ENCODE data around the gene PBX1.

Gene PBX1

DNA sequence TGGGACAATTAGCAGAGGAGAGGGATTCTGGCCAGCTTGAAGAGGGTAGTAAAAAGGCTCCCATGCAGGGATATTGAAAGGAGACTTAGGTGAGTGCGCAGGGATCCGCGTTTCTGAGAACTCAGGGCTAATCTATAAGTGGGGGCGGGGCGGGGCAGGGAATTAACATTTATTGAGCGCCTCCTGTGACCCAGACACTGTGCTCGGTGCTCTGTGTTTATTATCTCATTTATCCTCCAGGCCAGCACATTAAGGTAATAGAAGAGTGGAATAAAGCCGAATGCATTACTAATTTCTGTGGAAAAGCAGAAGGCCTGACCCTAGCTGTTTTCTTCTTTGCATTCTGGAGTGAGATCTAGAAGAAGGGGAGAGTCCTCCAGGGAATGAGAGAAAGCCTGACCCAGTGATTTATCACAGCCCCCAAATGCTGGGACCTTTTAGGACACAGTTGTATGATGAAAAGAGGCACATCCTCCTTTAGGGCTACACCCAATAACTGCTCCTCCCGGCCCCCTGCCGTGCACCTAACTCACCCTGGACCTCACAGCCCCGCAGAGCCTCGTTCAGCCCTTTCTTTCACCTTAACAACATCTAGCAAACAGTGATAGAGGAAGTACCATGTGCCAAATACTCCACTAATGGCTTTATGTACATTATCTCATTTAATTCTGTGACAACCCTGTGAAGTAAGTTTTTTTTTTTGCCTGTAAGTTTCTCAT, 317.6 kb downstream of the PBX1 start:
- DNase-seq = no peak

DNA sequence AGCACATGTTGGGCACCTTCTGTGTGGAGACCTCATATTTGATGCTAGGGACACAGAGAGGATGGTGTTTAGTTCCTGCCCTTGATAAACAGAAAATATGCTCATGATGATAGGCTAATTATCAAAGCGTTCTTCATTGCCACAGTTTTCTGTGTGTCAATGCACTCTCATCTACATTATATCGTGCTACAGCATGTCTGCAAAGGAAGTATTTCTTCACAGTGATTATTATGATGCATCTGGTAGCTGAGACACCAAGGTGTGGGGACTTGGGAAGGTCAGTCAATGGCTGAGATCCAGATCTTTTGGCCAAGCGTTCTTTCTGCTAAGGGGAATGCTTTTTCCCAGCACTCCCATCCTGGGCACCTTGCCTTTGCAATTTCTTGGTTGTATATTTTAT, 321.2 kb downstream of the PBX1 start:
- no peak for DNase-seq

DNA sequence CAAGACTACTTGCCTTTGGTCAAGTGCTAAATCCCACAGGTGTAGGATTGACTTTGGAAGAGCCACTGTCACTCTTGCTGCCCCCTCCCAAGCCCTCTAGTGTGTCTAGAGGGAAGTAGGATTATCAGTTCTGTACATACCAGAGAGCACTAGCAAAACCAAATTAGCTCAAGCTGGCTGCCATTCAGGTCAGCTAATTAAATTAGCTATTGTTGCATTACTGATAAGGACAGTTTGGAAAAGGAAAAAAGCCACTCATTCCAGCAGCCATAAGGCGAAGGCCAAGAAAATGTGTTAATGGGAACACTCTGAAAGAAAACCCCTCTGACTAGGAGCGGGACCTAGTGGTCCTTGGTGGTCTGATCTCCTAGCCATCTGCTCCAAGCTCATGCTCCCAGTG, 321.7 kb downstream of the PBX1 start:
- no peak for DNase-seq

DNA sequence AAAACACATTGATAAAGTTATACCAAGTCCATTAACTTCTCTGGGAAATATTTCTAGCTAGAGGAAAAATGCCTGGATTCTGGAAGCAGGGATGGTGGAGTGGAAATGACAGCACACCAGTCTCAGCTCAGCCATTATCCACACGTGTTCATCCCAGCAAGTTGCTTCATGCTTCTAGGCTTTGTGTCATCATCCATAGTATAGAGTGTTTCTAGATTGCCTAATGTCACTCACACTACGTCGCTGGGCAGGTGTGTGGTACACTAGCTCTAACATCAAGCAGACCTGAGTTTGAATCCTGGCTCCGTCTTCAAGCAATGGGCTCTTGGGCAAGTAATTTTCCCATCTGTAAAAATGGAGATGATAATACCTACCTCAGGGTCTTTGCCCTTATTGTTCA, 326.3 kb downstream of the PBX1 start:
- DNase-seq = no peak

DNA sequence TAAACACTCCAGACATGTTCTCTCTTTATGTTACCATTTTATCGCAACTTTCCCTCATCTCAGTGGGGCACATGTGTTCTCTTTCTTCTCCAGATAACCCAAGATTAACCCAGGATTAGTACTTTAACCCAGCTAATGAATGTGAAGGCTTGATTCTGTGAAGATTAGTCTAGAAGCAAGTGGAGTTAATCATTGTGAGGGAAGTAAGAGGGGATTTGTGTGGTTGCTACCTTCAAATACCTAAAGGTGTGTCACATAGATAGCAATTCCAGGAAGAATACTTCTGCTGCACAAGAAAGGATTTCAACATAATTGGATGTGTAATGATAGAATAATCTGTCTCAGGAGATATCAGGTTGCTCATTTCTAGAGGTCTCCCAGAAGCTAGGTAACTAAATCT, 327.1 kb downstream of the PBX1 start:
- no peak for DNase-seq

DNA sequence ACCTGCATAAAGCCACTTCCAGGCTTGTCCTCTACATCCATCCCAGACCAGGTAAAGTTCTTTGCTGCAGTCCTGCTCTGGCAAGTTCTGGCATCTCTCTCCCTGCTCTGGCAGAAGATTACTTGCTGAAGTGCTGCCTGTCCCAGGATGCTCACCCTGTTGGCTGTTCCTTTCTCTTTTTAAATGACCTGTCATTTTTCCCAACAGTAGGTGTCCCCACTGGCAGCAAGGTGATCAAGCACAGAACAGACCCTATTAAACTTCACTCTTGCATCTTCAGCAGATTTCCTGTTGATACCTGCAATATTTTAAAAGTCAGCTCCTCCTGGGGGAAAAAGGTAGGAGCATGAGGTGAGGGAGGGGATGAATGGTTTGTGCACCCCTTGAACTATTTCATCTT, 332.6 kb downstream of the PBX1 start:
- no peak for DNase-seq

DNA sequence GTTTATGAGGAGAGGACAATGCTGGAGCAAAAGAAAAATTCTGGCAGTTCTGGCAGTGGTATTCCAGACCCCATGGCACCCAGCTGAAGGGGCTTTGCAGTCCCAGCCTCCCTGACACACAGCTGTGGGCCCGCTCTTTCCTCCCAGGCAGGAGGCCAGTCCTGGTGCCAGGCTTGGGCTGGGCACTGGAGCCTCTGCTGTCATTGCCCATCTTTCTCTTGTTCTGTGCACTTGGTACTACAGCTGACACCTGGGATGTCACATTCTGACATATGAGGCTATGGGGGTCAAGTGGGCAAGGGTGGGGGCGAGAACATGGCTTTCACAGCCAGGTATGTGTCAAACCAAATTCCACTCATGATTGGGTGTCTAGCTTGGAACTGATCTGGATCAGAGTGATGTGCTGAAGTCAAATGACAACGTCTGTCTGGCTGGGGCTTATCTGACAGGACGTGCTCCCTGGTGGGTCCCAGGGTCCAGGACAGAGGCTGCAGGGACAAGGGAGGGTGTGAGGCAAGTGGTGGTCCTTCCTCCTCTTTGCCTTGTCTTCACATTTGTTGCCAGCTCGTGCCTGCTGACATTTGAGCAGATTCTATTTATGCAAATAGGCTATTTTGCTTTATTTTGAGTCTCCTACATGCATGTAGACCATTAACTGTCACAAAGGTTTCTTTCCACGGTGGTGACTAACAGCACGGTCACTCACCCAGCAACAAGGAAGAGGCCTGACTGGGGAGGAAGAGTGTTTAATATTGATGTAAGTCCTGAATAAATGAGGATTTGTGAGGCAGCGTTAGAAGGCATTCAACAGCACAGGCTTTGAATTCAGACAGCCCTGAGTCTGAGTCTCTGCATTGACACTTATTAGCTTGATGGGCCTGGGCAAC, 336.3 kb downstream of the PBX1 start:
- no peak for DNase-seq

DNA sequence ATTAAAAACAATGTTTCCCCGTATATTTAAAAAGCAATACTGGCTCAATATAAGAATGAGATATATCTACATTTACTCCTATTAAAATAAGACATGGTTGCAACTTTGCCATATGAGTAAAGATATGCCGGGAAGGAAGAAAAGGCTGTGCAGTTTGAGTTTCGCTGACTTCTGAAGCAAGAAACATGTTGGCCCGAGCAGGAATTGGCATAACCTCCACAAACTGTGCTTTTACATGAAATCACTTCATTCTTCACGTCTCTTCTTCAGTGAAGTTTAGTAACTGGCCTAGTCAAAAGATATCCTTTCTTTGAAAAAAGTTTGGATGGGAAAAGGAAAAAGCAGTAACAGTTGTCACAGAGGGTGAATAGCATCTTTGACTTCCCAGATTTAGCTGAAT, 342.0 kb downstream of the PBX1 start:
- no peak for DNase-seq

Data from right kidney (tissue), 1 donor.